ENCODE measurements around the gene EDDM13.
"Not testable (repeated sequence)": the region's sequence is repeated elsewhere in the genome, so short reads cannot be mapped to it uniquely, and the experiment has no call there.

EDDM13 gene

GRCh38 chr19:56321254-56321988 lies 48.9 kb downstream of the EDDM13 start:
- no peak for DNase-seq (ENCODE audit: low spot score)

DNA sequence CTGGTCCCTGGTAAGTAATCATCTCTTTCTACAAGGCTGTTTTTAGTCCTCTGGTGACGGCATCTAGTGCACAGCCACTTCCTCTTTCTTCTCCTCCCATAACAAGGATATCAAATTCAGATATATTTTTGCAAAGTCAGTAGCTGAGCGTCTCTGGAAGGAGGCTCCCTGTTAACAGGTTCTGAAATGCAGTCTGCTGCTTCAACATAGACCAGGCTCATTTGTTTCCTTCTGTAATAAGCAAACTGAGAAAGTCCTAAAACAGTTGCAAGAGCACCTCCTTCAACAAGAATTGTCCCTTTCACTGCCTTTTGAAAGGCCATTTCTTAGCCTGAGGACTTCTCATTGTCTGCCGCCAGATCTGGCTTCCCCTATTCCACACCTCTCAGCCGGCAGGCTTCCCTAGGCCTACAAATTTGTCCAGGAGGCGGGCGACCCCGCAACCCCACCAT lies 49.5 kb downstream of the EDDM13 start:
- DNase-seq (ENCODE audit: low spot score) = no peak

DNA sequence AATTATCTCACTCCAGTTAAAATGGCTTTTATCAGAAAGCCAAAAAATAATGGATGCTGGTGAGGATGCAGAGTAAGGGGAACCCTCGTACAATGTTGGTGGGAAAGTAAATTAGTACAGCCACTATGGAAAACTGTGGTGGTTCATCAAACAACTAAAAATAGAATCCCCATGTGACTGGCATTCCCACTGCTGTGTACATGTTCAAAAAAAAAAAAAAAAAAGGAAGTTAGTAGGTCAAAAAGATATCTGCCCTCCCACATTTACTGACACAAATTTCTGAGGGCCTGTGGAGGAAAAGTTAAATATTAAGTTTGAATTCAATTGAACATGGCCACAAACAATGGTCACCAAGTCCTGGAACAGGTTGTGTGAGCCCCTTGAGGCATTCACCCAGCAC lies 51.9 kb downstream of the EDDM13 start:
- no peak for DNase-seq (ENCODE audit: low spot score)

- DNase-seq (ENCODE audit: low spot score) = no peak
Observed at GRCh38 chr19:56332695-56333094, 60.1 kb downstream of the EDDM13 start.

DNA sequence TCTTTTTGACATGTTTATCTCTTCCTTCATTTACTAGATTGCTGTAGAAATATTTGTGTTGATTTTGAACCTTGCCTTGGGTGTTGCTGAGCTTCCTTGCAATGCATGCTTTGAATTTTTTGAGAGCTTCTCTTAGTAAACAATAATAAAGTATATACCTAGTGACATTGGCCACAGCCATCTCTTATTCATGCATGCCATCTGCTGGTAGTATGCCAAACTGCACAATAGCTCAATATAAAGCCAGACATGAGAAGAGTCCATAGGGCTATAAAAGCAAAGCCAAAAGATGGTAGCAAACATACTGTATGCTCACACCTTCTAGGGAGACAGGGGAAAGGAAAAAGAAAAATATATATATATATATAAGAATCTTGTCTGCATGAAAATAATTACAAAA lies 61.0 kb downstream of the EDDM13 start:
- peak; percentile 46 for DNase-seq (ENCODE audit: low spot score)

DNA sequence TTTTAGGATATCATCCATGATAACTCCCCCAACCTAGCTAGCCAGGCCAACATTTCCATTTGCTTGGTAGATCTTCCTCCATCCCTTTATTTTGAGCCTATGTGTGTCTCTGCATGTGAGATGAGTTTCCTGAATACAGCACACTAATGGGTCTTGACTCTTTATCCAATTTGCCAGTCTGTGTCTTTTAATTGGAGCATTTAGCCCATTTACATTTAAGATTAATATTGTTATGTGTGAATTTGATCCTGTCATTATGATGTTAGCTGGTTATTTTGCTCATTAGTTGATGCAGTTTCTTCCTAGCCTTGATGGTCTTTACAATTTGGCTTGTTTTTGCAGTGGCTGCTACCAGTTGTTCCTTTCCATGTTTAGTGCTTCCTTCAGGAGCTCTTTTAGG lies 62.8 kb downstream of the EDDM13 start:
- DNase-seq (ENCODE audit: low spot score) = not testable (repeated sequence)

DNA sequence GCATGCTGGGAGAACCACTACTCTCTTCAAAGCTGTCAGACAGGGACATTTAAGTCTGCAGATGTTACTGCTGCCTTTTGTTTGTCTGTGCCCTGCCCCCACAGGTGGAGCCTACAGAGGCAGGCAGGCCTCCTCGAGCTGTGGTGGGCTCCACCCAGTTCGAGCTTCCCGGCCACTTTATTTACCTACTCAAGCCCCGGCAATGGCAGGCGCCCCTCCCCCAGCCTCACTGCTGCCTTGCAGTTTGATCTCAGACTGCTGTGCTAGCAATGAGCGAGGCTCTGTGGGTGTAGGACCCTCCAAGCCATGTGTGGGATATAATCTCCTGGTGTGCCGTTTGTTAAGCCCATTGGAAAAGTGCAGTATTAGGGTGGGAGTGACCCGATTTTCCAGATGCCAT lies 64.5 kb downstream of the EDDM13 start:
- not testable (repeated sequence) for DNase-seq (ENCODE audit: low spot score)

DNA sequence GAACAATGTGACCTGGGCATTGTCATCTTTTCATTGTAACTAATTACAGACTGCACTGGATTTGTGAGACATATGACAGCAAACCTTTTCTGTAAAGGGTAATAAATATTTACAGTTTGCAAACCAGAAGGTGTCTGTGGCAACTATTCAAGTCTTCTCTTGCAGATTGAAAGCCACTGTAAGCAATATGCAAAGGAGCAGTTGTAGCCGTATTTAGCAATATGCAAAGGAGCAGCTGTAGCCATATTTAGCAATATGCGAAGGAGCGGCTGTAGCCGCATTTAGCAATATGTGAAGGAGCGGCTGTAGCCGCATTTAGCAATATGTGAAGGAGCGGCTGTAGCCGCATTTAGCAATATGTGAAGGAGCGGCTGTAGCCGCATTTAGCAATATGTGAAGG lies 66.5 kb downstream of the EDDM13 start:
- DNase-seq (ENCODE audit: low spot score) = not testable (repeated sequence)

DNA sequence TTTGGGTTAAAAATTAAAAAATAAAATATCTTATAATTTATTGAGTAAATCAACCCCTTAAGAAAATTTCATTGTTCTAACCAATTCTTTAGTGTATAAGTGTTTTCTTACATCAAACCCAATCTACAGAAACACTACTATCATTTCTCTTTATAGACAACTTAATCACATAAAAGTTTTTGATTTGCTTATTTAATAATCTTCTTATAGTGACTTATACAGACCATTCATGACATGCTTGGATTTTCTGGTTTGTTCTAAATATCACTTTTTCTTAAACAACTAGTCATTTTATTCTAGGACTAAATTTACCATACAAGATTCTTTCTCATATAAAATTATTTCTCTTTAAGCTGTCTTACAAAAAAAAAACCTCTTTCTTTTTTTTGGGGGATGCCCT lies 69.4 kb downstream of the EDDM13 start:
- DNase-seq (ENCODE audit: low spot score) = no peak

DNA sequence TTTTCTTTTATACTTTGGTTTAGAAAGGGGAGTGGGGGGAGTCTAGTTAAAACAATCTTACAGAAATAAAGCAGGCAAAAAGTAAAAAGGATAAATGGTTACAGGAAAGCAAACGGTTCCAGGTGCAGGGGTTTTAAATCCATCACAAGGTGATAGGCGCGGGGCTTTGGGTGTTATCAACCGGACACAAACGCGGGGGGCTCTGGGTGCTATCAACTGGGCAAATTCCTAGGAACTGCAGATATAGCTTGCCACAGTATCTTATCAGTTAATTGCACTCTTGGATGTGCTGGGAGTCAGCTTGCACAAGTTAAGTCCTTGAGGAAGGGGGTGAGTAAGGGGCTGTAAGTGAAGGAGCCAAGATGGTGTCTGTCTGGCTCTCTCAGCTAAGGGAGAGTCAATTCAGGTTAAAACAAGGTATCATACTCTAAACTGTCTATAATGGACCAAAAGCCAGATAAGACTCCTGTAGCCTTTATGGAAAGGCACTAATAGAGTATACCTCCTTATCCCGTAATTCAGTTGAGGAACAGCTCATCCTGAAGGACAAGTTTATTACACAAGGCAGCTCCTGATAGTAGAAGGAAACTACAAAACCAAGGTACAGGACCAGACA lies 74.7 kb downstream of the EDDM13 start:
- no peak for DNase-seq (ENCODE audit: low spot score)

GRCh38 chr19:56348289-56348877 lies 75.8 kb downstream of the EDDM13 start:
- DNase-seq (ENCODE audit: low spot score) = no peak

DNA sequence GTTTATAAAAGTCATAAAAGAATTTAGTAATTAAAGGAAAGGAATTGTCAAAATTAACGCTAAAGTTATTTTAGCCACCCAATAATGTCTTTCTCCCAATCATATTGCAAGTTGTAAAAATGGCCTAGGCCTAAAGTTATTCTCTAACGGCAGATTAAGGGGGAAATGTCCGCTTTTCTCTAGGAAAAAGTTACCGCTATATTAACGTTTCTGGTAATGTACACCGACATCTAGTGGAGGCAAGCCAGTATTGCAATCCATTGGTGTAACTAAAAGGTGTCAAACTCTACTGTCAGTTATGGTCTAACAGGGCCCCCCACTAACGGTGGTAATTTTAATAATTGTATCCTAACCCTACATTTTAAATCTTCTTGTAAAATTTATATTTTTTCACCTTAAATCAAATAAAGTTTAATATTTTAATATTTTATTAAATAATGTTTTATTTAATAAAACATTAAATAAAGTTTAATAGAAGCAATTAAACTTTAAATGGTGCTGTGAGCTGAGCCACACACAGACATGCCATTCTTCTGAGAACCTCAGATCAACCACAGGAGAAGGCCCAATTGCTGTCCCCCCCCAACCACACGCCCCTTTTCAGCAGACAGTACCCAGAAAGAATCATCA lies 78.0 kb downstream of the EDDM13 start:
- DNase-seq (ENCODE audit: low spot score) = peak; percentile 24

GRCh38 chr19:56351208-56351607 lies 78.7 kb downstream of the EDDM13 start:
- DNase-seq (ENCODE audit: low spot score) = no peak

DNA sequence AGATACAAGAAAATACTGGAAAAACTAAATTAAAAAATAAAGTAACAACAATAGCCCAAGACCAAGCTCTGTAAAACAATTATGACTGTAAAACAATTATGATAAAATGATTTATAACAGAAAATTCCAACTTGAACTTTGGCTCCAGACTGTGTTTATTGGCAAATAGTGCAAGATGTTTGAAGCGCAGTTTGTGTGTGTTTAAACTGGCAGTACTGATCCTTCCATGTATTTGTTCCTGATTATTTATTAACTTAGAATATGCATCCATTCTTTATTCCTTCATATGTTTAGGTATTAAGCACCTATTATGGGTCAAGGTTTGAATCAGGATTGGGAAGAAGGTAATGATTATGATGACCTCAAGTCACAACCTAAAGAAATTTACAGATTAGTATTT lies 83.0 kb downstream of the EDDM13 start:
- DNase-seq (ENCODE audit: low spot score) = no peak

DNA sequence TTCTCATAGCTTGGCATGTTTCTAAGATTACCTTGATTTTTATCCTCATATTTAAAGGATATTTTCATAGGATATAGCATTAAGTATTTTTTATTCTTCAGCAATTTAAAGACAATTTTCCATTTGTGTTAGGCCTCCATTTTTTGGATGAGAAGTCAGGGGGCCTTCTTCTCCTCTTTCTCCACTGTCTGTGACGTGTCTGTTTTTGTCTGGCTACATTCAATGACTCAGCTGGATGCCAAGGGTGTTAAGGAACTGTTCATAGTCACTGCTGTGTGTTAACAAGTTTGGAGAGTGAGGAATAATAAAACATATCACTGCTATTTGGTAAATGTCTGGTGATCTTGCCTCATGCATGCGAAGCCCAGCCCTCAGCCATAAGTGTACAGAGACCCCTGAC lies 84.4 kb downstream of the EDDM13 start:
- DNase-seq (ENCODE audit: low spot score) = no peak
